ENCODE measurements around the gene ZNF668.
A peak's percentile ranks its signal among the peaks of the same experiment; 100 is the strongest.

The ZNF668 gene

GRCh38 chr16:31074814-31075183 lies 759 bp upstream of the ZNF668 start:
- Histone ChIP-seq H3K27ac (peak overlapping the region; percentile 91 to 98 (median 95)), H3K4me1 (peaks cover 29 to 51% (median 42%) of the 10 kb centered on the region in 10 experiments), H3K9me3 (replicated peaks in 1 of 11) (no peaks in the 10 kb centered on the region), H3K9ac (peak overlapping the region; percentile 92 to 98 (median 95)), H3K27me3 (no peaks in the 10 kb centered on the region), H3K4me3 (peak overlapping the region; percentile 77 to 96 (median 84)), H3K36me3 (peaks cover 38 to 53% (median 41%) of the 10 kb centered on the region in 11 experiments), H3K4me2 (peak overlapping the region; percentile 76 to 95 (median 89)), H4K20me1 (peaks cover 30 to 77% (median 47%) of the 10 kb centered on the region in 11 experiments; a peak in 21 of 22 replicates)
- no peak for TF ChIP-seq Cebpa-rat (IDR thresholded peaks at IDR 0.05)

DNA sequence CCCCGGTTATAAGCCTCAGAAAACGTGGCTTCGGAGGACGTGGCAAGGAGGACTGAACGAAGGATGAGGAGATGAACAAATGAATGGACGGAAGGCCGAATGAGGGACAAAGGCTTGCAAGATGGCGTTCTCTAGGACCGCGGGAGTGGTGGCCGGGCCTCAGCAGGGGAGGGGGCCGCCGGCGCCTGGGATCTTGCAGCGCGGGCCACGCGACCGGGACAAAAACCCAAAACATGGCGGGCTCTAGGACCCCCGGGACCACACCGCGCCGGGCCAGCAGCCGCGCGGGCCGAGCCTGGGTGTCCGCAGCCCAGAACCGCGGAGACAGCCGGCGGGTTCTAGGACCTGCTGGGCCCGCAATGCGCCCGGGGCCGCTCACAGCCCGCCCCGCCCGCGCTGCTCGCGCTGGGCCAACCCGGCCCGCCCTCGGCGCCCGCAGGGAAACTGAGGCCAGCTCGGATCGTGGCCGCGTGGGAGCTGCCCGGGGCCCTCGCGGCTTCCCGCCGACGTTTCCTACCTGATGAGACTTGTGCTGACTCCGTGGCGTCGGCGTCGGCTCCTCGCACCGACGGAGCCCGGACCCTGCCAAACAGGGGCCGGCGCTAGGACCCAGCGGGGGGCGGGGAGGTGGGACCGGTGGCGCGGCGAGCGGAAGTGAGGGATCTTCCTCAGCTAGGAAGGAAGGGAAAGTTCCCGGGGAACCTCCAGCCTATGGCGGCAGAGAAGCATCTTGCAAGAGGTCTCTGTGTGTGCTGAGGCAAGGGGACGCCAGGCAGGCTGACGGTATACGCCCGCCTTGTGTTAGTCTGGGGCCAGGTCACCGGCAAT lies 684 bp downstream of the ZNF668 start:
- H3K4me3 ChIP-seq = peak overlapping the region; percentile 77 to 96 (median 84)
- peak overlapping the region; percentile 92 to 98 (median 95) for H3K9ac ChIP-seq
- no peaks in the 10 kb centered on the region for H3K9me3 ChIP-seq (replicated peaks in 1 of 11)
- H4K20me1 ChIP-seq = peaks cover 16 to 77% (median 45%) of the 10 kb centered on the region in 11 experiments; a peak in 21 of 22 replicates
- H3K27me3 ChIP-seq = no peaks in the 10 kb centered on the region
- TF ChIP-seq Cebpa-rat (IDR thresholded peaks at IDR 0.05) = no peak
- peak overlapping the region; percentile 91 to 98 (median 95) for H3K27ac ChIP-seq
- peaks cover 23 to 39% (median 26%) of the 10 kb centered on the region in 11 experiments for H3K36me3 ChIP-seq
- H3K4me1 ChIP-seq = peaks cover 29 to 37% (median 33%) of the 10 kb centered on the region in 10 experiments
- H3K4me2 ChIP-seq = peak overlapping the region; percentile 89 to 98 (median 93)

DNA sequence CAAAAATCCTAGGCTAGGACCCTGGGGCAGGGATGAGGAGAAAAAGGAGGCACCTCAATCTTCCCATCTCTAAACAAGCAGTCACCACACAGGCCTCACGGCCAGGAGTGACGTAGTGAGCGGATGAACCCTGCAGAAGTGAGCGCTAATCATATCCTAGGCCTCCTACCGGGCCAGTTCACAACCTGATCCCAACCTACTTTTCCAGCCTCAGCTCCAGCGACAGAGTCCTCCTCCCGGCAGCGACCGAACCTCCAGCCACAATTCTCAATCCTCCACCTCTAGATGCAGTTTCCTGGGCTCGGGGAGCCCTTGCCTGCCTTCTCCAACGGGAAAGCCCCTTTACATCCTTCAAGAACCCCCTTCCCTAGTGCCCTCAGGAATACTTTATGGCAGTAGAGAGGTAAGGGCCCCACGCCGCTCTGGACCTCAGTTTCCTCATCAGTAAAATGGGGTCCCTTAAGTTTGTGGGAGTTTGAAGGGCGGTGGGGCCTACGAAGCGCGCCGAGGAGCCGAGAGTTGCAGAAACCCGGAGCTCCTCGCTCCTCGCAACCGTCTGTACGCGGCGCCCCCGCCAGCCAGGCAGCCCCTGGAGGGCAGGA lies 1.4 kb downstream of the ZNF668 start:
- H3K9me3 ChIP-seq (replicated peaks in 1 of 11) = no peaks in the 10 kb centered on the region
- peaks cover 17 to 34% (median 22%) of the 10 kb centered on the region in 11 experiments for H3K36me3 ChIP-seq
- H3K4me2 ChIP-seq = peak overlapping the region; percentile 89 to 98 (median 93)
- H4K20me1 ChIP-seq = peaks cover 9 to 76% (median 43%) of the 10 kb centered on the region in 11 experiments; a peak in 21 of 22 replicates
- H3K4me1 ChIP-seq = peaks cover 29 to 34% (median 30%) of the 10 kb centered on the region in 10 experiments
- H3K27me3 ChIP-seq = no peaks in the 10 kb centered on the region
- TF ChIP-seq Cebpa-rat (IDR thresholded peaks at IDR 0.05) = no peak
- H3K9ac ChIP-seq = peak overlapping the region; percentile 92 to 98 (median 95)
- peak overlapping the region; percentile 91 to 98 (median 95) for H3K27ac ChIP-seq
- peak overlapping the region; percentile 77 to 96 (median 84) for H3K4me3 ChIP-seq

DNA sequence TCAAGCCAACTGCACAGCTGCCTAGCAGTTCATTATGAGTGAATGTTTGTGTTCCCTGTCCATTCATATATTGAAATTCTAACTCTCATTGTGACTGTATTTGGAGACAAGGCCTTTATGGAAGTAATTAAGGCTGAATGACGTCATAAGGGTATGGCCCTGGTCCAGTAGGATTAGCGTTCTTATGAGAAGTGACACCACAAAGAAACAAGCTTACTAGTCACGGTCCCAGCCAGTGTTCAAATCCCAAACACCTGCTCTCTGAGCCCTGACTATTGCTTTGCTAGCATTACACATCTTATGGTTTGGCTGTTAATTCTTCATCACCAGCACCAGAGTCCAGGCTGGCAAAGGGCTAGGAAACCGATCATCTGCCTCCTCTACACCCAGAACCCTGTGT lies 2.2 kb downstream of the ZNF668 start:
- Histone ChIP-seq H3K9me3 (replicated peaks in 1 of 11) (no peaks in the 10 kb centered on the region), H3K4me2 (peak overlapping the region; percentile 89 to 98 (median 93)), H3K36me3 (peaks cover 9 to 34% (median 16%) of the 10 kb centered on the region in 11 experiments), H3K27me3 (no peaks in the 10 kb centered on the region), H3K4me1 (peaks cover 29 to 34% (median 31%) of the 10 kb centered on the region in 10 experiments), H3K27ac (peak overlapping the region; percentile 91 to 98 (median 95)), H3K4me3 (peak overlapping the region; percentile 77 to 96 (median 84)), H4K20me1 (peaks cover 4 to 76% (median 43%) of the 10 kb centered on the region in 11 experiments; a peak in 17 of 22 replicates), H3K9ac (peak overlapping the region; percentile 92 to 98 (median 95))
- TF ChIP-seq Cebpa-rat (IDR thresholded peaks at IDR 0.05) = no peak

DNA sequence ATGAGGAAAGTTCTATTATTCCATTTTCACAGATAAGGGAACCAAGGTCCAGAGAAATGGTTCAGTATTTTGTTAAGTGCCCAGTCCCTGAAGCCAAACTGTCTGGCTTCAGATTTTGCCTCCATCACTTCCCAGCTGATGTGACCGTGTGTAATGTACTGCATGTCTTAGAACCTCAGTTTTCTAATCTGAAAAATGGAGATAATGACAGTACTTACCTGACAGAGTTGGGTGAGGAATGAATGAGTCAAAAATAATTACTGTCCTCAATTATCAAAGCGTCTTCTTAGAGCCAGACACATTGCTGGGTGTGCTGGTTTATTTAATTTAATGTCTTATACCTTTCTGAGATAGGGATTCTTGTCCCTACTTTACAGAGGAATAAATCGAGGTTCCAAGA lies 6.7 kb downstream of the ZNF668 start:
- TF ChIP-seq Cebpa-rat (IDR thresholded peaks at IDR 0.05) = no peak
- no peaks in the 10 kb centered on the region for H3K27me3 ChIP-seq
- H3K9ac ChIP-seq = no peak overlapping the region
- H3K4me3 ChIP-seq = no peak overlapping the region
- peaks cover 0 to 97% (median 63%) of the 10 kb centered on the region in 11 experiments; a peak in 17 of 22 replicates for H4K20me1 ChIP-seq
- peaks cover 17 to 52% (median 35%) of the 10 kb centered on the region in 11 experiments for H3K36me3 ChIP-seq
- H3K4me1 ChIP-seq = peaks cover 26 to 45% (median 38%) of the 10 kb centered on the region in 10 experiments
- H3K4me2 ChIP-seq = no peak overlapping the region
- no peaks in the 10 kb centered on the region for H3K9me3 ChIP-seq (replicated peaks in 1 of 11)
- H3K27ac ChIP-seq = no peak overlapping the region

- no peak for TF ChIP-seq Cebpa-rat (IDR thresholded peaks at IDR 0.05)
- Histone ChIP-seq H3K4me3 (no peak overlapping the region), H3K27ac (peak overlapping the region in 7 of 11 experiments; percentile 9 to 57 (median 38); a peak in 12 of 22 replicates), H3K9me3 (replicated peaks in 1 of 11) (no peaks in the 10 kb centered on the region), H3K9ac (peak overlapping the region in 8 of 11 experiments; percentile 8 to 47 (median 29); a peak in 9 of 22 replicates), H3K4me1 (peaks cover 14 to 30% (median 25%) of the 10 kb centered on the region in 10 experiments; a peak in 19 of 20 replicates), H4K20me1 (peaks cover 0 to 97% (median 77%) of the 10 kb centered on the region in 11 experiments; a peak in 17 of 22 replicates), H3K4me2 (peak overlapping the region in 10 of 11 experiments; percentile 4 to 70 (median 60); a peak in 18 of 22 replicates), H3K36me3 (peaks cover 40 to 72% (median 59%) of the 10 kb centered on the region in 11 experiments), H3K27me3 (no peaks in the 10 kb centered on the region)
Measured at GRCh38 chr16:31064882-31065461, 9.1 kb downstream of the ZNF668 start.

GRCh38 chr16:31063843-31064611 lies 10.0 kb downstream of the ZNF668 start:
- peak overlapping the region in 8 of 11 experiments; percentile 8 to 47 (median 29); a peak in 6 of 22 replicates for H3K9ac ChIP-seq
- H3K4me1 ChIP-seq = peaks cover 14 to 30% (median 25%) of the 10 kb centered on the region in 10 experiments; a peak in 19 of 20 replicates
- peaks cover 0 to 87% (median 72%) of the 10 kb centered on the region in 11 experiments; a peak in 17 of 22 replicates for H4K20me1 ChIP-seq
- peak overlapping the region in 6 of 11 experiments; percentile 9 to 57 (median 38); a peak in 7 of 22 replicates for H3K27ac ChIP-seq
- no peaks in the 10 kb centered on the region for H3K9me3 ChIP-seq (replicated peaks in 1 of 11)
- H3K4me3 ChIP-seq = no peak overlapping the region
- peaks cover 40 to 81% (median 68%) of the 10 kb centered on the region in 11 experiments for H3K36me3 ChIP-seq
- H3K4me2 ChIP-seq = peak overlapping the region in 9 of 11 experiments; percentile 43 to 70 (median 61); a peak in 17 of 22 replicates
- H3K27me3 ChIP-seq = no peaks in the 10 kb centered on the region
- no peak for TF ChIP-seq Cebpa-rat (IDR thresholded peaks at IDR 0.05)

GRCh38 chr16:31063495-31063842 lies 10.6 kb downstream of the ZNF668 start:
- no peak overlapping the region for H3K4me2 ChIP-seq

More at GRCh38 chr16:31063495-31063842, 10.6 kb downstream of the ZNF668 start:
- H3K9me3 ChIP-seq (replicated peaks in 1 of 11) = no peaks in the 10 kb centered on the region
- peaks cover 0 to 82% (median 67%) of the 10 kb centered on the region in 11 experiments; a peak in 17 of 22 replicates for H4K20me1 ChIP-seq
- H3K4me1 ChIP-seq = peaks cover 14 to 30% (median 25%) of the 10 kb centered on the region in 10 experiments; a peak in 19 of 20 replicates
- no peak for TF ChIP-seq Cebpa-rat (IDR thresholded peaks at IDR 0.05)
- no peak overlapping the region for H3K9ac ChIP-seq
- no peaks in the 10 kb centered on the region for H3K27me3 ChIP-seq
- peaks cover 40 to 87% (median 73%) of the 10 kb centered on the region in 11 experiments for H3K36me3 ChIP-seq
- no peak overlapping the region for H3K4me3 ChIP-seq
- no peak overlapping the region; a peak in 1 of 22 replicates for H3K27ac ChIP-seq
